GM19452 (cell line): Measurements from ENCODE around the gene FAM24A.
A peak's percentile ranks its signal among the peaks of the same experiment; 100 is the strongest.

Source experiments
- ATAC-seq: cut with Tn5 transposase; IDR thresholded peaks from one replicate; pipeline ENCODE4 v1.9.1; 2021; ENCODE audit not compliant: unreplicated experiment

FAM24A gene

DNA sequence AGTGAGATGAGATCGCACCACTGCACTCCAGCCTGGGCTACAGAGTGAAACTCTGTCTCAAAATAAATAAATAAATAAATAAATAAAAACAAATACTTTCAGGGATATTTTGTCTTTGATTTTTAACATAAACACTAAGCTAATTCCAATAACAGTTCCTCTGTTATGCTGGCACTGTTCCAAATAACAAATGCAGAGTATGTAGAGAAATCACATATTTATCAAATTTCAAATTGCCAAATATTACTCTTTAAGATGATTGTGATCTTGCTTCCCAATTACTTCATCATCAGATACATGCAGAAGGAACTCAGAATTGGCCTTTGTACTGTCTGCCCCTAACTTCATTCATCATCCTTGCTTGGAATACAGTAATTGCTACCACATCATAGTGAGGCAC lies 19.7 kb downstream of the FAM24A start:
- ATAC-seq, result no peak

- ATAC-seq, result no peak
Measured at GRCh38 chr10:122931088-122931906, 20.9 kb downstream of the FAM24A start.

GRCh38 chr10:122939133-122939855 lies 28.9 kb downstream of the FAM24A start:
- no peak for ATAC-seq

DNA sequence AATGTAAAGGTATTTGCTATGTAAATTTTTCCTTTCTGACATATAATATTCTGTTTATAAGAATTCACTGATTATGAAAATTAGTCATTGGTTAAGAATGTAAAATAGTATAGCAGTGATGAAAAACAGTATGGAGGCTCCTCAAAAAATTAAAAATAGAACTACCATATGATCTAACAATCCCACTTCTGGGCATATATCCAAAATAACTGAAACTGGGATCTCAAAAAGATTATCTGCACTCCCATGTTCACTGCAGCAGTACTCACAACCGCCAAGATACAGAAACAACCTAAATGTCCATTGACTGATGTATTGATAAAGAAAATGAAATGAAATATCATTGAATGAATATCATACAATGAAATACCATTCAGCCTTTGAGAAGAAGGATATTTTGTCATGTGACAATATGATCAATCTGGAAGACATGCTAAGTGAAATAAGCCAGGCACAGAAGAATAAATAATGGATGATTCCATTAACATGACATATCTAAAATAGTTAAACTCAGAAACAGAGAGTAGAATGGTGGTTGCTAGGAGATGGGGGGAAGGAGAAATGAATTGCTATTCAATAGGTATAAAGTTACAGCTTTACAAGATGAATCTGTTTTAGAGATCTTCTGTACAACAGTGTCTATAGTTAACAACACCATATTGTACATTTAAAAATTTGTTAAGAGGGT lies 29.6 kb downstream of the FAM24A start:
- no peak for ATAC-seq

GRCh38 chr10:122949296-122949695 lies 38.9 kb downstream of the FAM24A start:
- ATAC-seq, result no peak

- ATAC-seq, result peak; percentile 97
Measured at GRCh38 chr10:122953902-122954730, 43.7 kb downstream of the FAM24A start, which contains the start of gene C10orf88. Gene C10orf88 (minus strand): TSS chr10:122954227. CDS start chr10:122954178, 49 bp downstream.

DNA sequence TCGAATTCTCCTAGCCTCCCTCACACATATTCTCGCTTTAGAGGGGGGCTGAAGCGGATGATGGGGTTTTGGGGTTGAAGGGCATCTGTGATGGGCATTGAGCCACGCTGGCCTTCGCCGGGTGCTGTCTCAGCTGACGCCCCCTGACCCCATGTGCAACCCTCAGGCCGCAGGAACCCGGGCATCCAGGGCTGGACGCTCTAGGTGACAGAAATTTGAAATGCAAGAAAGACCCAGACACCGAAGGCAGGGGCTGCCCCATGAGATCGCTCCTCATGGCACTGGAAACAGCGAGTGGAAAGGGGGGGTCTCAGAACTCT lies 44.3 kb downstream of the FAM24A start:
- ATAC-seq, result no peak

DNA sequence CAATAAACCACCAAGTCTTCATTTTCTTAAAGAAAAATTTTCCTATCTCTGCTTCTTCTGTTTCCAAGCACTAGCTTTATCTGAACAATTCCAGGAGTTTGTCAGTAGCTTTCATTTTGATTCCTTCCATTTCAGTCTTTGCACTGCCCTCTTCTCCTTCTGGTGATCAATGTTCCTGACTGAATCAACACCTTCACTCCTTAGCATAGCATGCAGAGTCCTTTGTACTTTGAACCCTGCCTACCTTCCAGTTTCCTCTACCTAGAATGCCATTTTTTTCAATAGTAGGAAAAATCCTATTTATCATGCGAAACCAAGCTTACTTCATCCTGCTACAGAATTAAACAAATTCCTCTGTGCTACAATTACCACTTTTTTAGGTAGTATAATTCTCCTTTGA lies 45.5 kb downstream of the FAM24A start:
- no peak for ATAC-seq

- no peak for ATAC-seq
Measured at GRCh38 chr10:122957474-122957873, 47.1 kb downstream of the FAM24A start.

- ATAC-seq, result no peak
Measured at GRCh38 chr10:122962405-122962804, 52.0 kb downstream of the FAM24A start.
